Measurements from ENCODE around the gene DBN1.

DBN1 gene

GRCh38 chr5:177440990-177441780, 32.2 kb downstream of the DBN1 start:
- no peak for DNase-seq

- no peak for DNase-seq
Measured at GRCh38 chr5:177440211-177440989, 33.0 kb downstream of the DBN1 start.

GRCh38 chr5:177439518-177440053, 33.8 kb downstream of the DBN1 start:
- no peak for DNase-seq

GRCh38 chr5:177438468-177438867, 35.0 kb downstream of the DBN1 start:
- no peak for DNase-seq

- DNase-seq = no peak
Measured at GRCh38 chr5:177437623-177438022, 35.8 kb downstream of the DBN1 start.

- no peak for DNase-seq
Measured at GRCh38 chr5:177435847-177436536, 37.4 kb downstream of the DBN1 start.

GRCh38 chr5:177434942-177435738, 38.3 kb downstream of the DBN1 start:
- no peak for DNase-seq

GRCh38 chr5:177434437-177434836, 39.0 kb downstream of the DBN1 start:
- DNase-seq = no peak

- no peak for DNase-seq
Measured at GRCh38 chr5:177433658-177434217, 39.7 kb downstream of the DBN1 start.

- no peak for DNase-seq
Measured at GRCh38 chr5:177432839-177433657, 40.4 kb downstream of the DBN1 start.

- DNase-seq = no peak
Measured at GRCh38 chr5:177432143-177432838, 41.1 kb downstream of the DBN1 start.

GRCh38 chr5:177431317-177432142, 41.9 kb downstream of the DBN1 start:
- DNase-seq = no peak

GRCh38 chr5:177430972-177431316, 42.5 kb downstream of the DBN1 start:
- no peak for DNase-seq

GRCh38 chr5:177430140-177430951, 43.1 kb downstream of the DBN1 start:
- DNase-seq = no peak

GRCh38 chr5:177429248-177430040, 44.0 kb downstream of the DBN1 start:
- DNase-seq = no peak

- DNase-seq = no peak
Measured at GRCh38 chr5:177428574-177429217, 44.7 kb downstream of the DBN1 start.

- no peak for DNase-seq
Measured at GRCh38 chr5:177427919-177428573, 45.4 kb downstream of the DBN1 start.

All from NCI-H2107 (cell line).